HL-60 (cell line): Measurements from ENCODE around the gene CORO6.

ENCODE experiments used
- DNase-seq, 2 experiments: peaks; one replicate each; pipeline ENCODE4 v3.0.0-alpha.2; 2010 to 2020; ENCODE audit warnings: low read depth in 1 of 2, low spot score in 1 of 2
- H3K27ac ChIP-seq: fragments of 250-450 bp; sonication (Bioruptor Pico); replicated peaks from 2 replicates; pipeline ENCODE4 v1.5.1; 2020; ENCODE audit warnings: mild to moderate bottlenecking, moderate library complexity
- H3K27me3 ChIP-seq: fragments of 250-450 bp; sonication (Bioruptor Pico); 2 replicates; pipeline ENCODE4 v1.5.1; 2021; ENCODE audit warnings: mild to moderate bottlenecking, moderate library complexity; ENCODE audit not compliant: insufficient read depth, poor library complexity, severe bottlenecking
- H3K4me3 ChIP-seq: replicated peaks from 2 replicates; pipeline ENCODE4 v1.5.1; 2011; ENCODE audit warnings: mild to moderate bottlenecking, control low read depth, low read length; ENCODE audit not compliant: insufficient read depth
- GABPA ChIP-seq: IDR thresholded peaks from 2 replicates; pipeline ENCODE4 v1.6.1; 2012; ENCODE audit warnings: low read depth
- POLR2AphosphoS5 ChIP-seq: IDR thresholded peaks from 2 replicates; pipeline ENCODE4 v1.6.1; 2012; ENCODE audit warnings: low read depth
- SPI1 ChIP-seq: IDR thresholded peaks from 2 replicates; pipeline ENCODE4 v1.6.1; 2012; ENCODE audit warnings: low read depth, mild to moderate bottlenecking, borderline replicate concordance
- TF ChIP-seq, protein P1 (sequence below): IDR thresholded peaks from one replicate; pipeline ENCODE4 v1.5.1; 2011; ENCODE audit warnings: low read length, control low read depth, inconsistent platforms; ENCODE audit not compliant: insufficient read depth
- TF ChIP-seq, protein P2 (sequence below): IDR thresholded peaks from 2 replicates; pipeline ENCODE4 v1.6.1; 2012; ENCODE audit warnings: low read depth; ENCODE audit not compliant: insufficient replicate concordance

CORO6 gene

DNA sequence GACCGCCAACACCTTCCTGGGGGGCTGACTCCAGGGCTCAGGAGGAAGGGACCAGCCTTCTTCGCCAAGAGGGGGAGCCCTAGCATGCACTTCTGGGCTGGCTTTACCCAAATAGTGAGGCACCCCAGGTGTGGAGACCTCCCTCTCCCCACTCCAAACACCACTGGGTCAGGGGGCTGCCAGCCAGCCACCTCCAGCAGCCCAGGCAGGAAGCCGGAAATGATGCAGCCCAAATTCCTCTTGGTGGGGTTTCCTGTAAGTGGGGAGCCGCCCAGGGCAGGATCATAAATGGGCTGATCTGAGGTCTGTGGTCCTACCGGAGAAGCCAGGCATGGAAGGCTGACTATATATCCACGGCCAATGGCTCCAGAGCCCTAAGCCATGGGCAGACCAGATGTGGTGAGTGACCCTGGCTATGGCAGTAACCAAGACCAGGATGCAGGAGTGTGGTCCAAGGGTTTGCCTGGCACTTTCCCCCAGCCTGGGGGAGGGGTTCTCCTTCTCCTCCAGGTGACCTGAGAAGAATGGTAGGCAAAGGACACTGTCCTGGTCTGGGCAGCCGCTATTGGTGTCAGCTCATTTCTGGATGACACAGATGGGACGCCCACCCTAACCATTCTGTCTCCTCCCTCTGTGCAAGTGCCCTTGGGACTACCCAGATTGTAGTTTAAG lies 37.5 kb downstream of the CORO6 start:
- Histone ChIP-seq H3K4me3 (no peak overlapping the region), H3K27me3 (no peaks in the 10 kb centered on the region), H3K27ac (0 out of 2 replicates have a peak overlapping the region, but pooled peaks have one; percentile 2)
- DNase-seq: no peak
- TF ChIP-seq GABPA: no peak
- TF ChIP-seq, protein P1, sequence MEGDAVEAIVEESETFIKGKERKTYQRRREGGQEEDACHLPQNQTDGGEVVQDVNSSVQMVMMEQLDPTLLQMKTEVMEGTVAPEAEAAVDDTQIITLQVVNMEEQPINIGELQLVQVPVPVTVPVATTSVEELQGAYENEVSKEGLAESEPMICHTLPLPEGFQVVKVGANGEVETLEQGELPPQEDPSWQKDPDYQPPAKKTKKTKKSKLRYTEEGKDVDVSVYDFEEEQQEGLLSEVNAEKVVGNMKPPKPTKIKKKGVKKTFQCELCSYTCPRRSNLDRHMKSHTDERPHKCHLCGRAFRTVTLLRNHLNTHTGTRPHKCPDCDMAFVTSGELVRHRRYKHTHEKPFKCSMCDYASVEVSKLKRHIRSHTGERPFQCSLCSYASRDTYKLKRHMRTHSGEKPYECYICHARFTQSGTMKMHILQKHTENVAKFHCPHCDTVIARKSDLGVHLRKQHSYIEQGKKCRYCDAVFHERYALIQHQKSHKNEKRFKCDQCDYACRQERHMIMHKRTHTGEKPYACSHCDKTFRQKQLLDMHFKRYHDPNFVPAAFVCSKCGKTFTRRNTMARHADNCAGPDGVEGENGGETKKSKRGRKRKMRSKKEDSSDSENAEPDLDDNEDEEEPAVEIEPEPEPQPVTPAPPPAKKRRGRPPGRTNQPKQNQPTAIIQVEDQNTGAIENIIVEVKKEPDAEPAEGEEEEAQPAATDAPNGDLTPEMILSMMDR: peak; percentile 3

DNA sequence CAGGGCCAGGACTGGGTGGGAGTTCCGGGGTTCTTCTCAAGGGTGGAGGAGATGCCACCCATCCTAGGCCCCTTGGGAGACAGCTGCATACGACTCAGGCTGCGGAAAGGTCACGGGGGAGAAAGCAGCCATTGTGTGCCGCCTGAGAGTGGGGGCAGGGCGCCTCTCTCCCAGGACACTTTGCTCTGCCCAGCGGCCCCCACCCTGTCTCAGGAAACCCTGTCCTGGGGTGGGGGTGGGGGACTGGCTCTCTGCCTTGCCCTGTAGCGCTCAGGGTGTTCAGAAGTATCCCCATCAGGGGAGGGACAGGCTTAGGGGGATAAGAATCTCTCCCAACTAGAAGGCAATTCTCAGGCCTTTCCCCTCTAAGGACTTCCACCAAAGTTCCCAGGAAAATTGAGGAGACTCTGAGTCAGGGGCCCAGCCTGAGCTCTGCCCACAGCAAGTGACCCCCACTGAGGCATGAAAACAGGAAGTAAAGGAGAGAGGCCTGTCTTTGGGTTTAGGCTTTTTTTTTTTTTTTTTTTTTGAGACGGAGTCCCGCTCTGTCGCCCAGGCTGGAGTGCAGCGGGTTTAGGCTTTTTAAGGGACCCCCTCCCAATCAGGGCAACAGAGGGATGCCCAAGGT lies 38.1 kb downstream of the CORO6 start:
- no peaks in the 10 kb centered on the region for H3K27me3 ChIP-seq
- no peak overlapping the region for H3K27ac ChIP-seq
- no peak for TF ChIP-seq GABPA
- no peak for TF ChIP-seq SPI1
- TF ChIP-seq, protein P1: no peak
- H3K4me3 ChIP-seq: no peak overlapping the region
- no peak for DNase-seq

DNA sequence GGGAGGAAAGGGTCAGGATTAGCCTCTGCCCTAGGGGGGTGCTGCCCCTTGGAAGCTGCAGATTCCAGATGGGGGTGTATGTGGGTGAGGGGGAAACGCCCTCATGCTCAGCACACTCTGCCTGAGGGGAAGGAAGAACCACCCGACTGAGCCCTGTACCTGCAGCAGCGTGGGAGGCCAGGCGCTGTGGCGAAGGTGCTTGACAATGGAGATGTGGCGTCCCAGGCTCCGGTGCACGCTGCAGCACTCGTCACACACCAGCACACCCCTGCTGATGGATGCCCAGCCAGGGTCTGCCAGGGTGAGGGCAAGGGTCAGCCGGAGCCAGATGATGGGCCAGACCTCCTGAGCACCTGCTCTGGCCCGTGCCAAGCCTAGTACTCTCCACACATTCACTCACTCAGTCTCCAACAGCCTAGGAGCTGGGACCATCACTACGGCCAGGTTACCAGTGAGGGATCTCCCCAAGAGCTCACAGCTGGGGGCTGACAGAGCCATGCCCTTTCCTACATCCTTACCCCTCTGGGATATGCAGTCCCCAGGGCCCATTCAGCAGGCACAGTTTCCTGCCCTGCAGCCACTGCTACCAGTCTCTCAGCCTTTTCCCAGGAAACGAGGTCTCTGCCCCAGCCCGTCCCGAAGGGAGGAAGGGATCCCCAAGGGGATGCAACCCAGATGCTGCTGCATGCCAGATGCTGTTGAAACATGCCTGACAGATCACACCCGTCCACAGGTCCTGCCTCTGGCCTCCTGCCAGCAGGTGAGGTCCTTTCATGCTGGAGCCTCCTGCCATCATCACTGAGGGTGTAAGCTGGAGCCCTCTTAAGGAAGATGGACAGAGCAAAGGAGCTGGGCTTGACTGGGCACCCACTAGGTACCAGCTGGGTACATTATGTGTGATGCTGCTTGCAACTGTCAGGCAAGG lies 39.1 kb downstream of the CORO6 start:
- no peak overlapping the region for H3K4me3 ChIP-seq
- TF ChIP-seq, protein P1: no peak
- TF ChIP-seq, protein P2, sequence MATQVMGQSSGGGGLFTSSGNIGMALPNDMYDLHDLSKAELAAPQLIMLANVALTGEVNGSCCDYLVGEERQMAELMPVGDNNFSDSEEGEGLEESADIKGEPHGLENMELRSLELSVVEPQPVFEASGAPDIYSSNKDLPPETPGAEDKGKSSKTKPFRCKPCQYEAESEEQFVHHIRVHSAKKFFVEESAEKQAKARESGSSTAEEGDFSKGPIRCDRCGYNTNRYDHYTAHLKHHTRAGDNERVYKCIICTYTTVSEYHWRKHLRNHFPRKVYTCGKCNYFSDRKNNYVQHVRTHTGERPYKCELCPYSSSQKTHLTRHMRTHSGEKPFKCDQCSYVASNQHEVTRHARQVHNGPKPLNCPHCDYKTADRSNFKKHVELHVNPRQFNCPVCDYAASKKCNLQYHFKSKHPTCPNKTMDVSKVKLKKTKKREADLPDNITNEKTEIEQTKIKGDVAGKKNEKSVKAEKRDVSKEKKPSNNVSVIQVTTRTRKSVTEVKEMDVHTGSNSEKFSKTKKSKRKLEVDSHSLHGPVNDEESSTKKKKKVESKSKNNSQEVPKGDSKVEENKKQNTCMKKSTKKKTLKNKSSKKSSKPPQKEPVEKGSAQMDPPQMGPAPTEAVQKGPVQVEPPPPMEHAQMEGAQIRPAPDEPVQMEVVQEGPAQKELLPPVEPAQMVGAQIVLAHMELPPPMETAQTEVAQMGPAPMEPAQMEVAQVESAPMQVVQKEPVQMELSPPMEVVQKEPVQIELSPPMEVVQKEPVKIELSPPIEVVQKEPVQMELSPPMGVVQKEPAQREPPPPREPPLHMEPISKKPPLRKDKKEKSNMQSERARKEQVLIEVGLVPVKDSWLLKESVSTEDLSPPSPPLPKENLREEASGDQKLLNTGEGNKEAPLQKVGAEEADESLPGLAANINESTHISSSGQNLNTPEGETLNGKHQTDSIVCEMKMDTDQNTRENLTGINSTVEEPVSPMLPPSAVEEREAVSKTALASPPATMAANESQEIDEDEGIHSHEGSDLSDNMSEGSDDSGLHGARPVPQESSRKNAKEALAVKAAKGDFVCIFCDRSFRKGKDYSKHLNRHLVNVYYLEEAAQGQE: no peak
- TF ChIP-seq SPI1: no peak
- DNase-seq: no peak
- no peak overlapping the region for H3K27ac ChIP-seq
- no peaks in the 10 kb centered on the region for H3K27me3 ChIP-seq

DNA sequence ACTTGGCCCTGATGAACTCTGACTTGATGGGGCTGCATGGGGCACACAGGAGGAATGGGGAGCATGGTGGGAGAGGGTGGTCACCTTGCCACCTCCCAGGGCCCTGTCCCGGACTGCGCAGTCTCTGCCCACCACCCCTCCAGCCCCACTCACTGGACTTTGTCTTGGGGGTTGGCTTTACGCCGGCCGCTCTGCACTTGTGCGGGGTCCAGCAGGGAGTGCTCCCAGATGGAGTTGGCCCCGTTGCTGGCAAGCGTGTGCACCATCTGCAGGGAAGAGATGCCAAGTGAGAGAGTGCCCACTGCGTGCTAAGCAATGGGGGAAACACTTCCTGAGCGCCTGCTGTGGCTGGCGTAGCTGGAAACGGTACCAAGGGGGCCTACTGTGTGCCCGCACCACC lies 39.9 kb downstream of the CORO6 start:
- no peak overlapping the region for H3K4me3 ChIP-seq
- TF ChIP-seq, protein P2: no peak
- TF ChIP-seq POLR2AphosphoS5 (no peak), SPI1 (no peak), GABPA (no peak)
- TF ChIP-seq, protein P1: no peak
- DNase-seq: no peak
- H3K27me3 ChIP-seq: no peaks in the 10 kb centered on the region
- no peak overlapping the region for H3K27ac ChIP-seq
